OCI-LY7 (cell line): ENCODE results near the gene STPG3.

Source experiments
- EZH2phosphoT487 ChIP-seq: fragments of 200-600 bp; sonication (generic); IDR thresholded peaks from 2 replicates; pipeline ENCODE4 v1.6.1; 2018; ENCODE audit warnings: low read depth, borderline replicate concordance, mild to moderate bottlenecking, mixed run types, antibody characterized with exemption, low read length, moderate library complexity, mixed read lengths
- TF ChIP-seq, protein P1 (sequence below): fragments of 200-600 bp; sonication (generic); conservative IDR thresholded peaks from 2 replicates; pipeline ENCODE4 v1.5.1; 2014; ENCODE audit warnings: mild to moderate bottlenecking, antibody characterized with exemption, low read length, moderate library complexity, mixed read lengths

DNA sequence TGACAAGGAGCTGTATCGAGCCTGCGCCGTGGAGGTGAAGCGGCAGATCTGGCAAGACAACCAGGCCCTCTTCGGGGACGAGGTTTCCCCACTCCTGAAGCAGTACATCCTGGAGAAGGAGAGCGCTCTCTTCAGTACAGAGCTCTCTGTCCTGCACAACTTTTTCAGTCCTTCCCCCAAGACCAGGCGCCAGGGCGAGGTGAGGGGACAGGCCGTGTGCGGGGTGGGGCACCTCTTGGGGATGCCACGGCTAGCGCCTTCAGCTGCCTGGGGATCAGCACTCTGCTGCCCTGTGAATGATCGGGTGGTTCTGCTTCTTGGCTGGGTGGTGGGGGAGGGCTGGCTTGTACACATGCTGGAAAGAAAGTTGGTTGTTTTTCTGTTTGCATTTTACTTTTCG is 5.8 kb downstream of the STPG3 start:
- TF ChIP-seq, protein P1, sequence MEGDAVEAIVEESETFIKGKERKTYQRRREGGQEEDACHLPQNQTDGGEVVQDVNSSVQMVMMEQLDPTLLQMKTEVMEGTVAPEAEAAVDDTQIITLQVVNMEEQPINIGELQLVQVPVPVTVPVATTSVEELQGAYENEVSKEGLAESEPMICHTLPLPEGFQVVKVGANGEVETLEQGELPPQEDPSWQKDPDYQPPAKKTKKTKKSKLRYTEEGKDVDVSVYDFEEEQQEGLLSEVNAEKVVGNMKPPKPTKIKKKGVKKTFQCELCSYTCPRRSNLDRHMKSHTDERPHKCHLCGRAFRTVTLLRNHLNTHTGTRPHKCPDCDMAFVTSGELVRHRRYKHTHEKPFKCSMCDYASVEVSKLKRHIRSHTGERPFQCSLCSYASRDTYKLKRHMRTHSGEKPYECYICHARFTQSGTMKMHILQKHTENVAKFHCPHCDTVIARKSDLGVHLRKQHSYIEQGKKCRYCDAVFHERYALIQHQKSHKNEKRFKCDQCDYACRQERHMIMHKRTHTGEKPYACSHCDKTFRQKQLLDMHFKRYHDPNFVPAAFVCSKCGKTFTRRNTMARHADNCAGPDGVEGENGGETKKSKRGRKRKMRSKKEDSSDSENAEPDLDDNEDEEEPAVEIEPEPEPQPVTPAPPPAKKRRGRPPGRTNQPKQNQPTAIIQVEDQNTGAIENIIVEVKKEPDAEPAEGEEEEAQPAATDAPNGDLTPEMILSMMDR, result no peak
- TF ChIP-seq EZH2phosphoT487, result no peak
